Prostate gland (tissue), 2 donors: ENCODE results near the gene KSR2. TPM values are rescaled to one million over a fixed set of nuclear protein-coding genes. Genes with fewer than 3 reads are reported as not detected.
A peak's percentile ranks its signal among the peaks of the same experiment; 100 is the strongest.

ENCODE experiments used
- DNase-seq: peaks from one replicate; pipeline ENCODE4 v3.0.0-alpha.2; 2019; ENCODE audit warnings: low spot score
- H3K27ac ChIP-seq, 2 donors: fragments of 200-600 bp; sonication (generic); 2 replicates each; pipeline ENCODE4 v1.5.1; 2017 to 2019
- H3K27me3 ChIP-seq: fragments of 200-600 bp; sonication (generic); replicated peaks from 2 replicates; pipeline ENCODE4 v1.5.1; 2019; ENCODE audit not compliant: insufficient read depth
- H3K36me3 ChIP-seq, 2 donors: fragments of 200-600 bp; sonication (generic); 1 replicate in 1 of 2; 2 replicates in 1 of 2; pipeline versions ENCODE4 v1.5.1 to v1.8.1; 2017 to 2019
- H3K4me1 ChIP-seq: fragments of 200-600 bp; sonication (generic); replicated peaks from 2 replicates; pipeline ENCODE4 v1.5.1; 2019
- H3K4me3 ChIP-seq, 2 donors: fragments of 200-600 bp; sonication (generic); 2 replicates each; pipeline ENCODE4 v1.5.1; 2017 to 2019
- H3K9me3 ChIP-seq: fragments of 200-600 bp; sonication (generic); 2 replicates; pipeline ENCODE4 v1.5.1; 2017
- POLR2A ChIP-seq: fragments of 450-650 bp; IDR thresholded peaks from one replicate; pipeline ENCODE4 v1.6.1; 2016; ENCODE audit warnings: antibody characterized with exemption, mild to moderate bottlenecking
- POLR2AphosphoS5 ChIP-seq: sonication (generic); formaldehyde crosslinking; IDR thresholded peaks from one replicate; pipeline ENCODE4 v1.6.1; 2017; ENCODE audit warnings: antibody characterized with exemption
- WGBS: methylation state at CpG from one replicate; pipeline ENCODE4 v1.1.5; 2018; 5-methylcytosine and 5-hydroxymethylcytosine counted together
- intact Hi-C: fragments of 100-400 bp; cut with DNase I; formaldehyde crosslinking; loops from one replicate; pipeline ENCODE4 v1.14.2; 2022
- total RNA-seq, 2 donors: library from RNA; depleted of rRNA; stranded (reverse); fragments of >200 nt; gene quantifications; one replicate each; pipeline ENCODE4 v1.1.0, GENCODE V29; 2016
- TF ChIP-seq, protein P1 (sequence below), 4 experiments: fragments of 200-600 bp in 2 of 4; fragments of 450-650 bp in 2 of 4; sonication (generic) in 2 of 4; IDR thresholded peaks; 1 replicate in 3 of 4; 2 replicates in 1 of 4; pipeline ENCODE4 v1.5.1; 2016 to 2019; ENCODE audit warnings: antibody characterized with exemption in 4 of 4, mild to moderate bottlenecking in 2 of 4, moderate library complexity in 2 of 4

Gene KSR2
- total RNA-seq, 2 donors from 2014 or later = 1.0 to 1.7 TPM

DNA sequence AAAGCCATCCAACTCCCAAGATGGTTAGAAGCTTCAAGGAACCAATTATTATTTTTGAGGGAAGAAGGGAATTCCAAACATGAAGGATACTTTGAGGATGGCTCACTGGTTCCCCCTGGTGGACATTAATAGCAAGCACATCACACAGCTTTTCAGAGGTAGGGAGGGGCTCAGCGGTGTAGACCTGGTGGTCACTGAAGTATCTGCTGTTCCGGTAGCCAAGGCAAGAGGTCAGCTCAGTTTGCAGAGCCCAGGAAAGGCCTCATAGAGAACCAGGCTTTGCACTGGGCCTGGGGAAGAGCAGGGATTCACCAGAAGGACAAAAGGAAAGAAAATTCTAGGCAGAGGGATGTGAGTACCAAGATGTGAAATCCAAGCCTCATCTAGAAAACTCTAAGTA, 118.7 kb downstream of the KSR2 start:
- DNase-seq = peak; percentile 20
- no peak overlapping the region for H3K4me3 ChIP-seq
- H3K9me3 ChIP-seq = no peaks in the 10 kb centered on the region
- WGBS = 0% methylated on average over 2 of the region's 2 CpGs
- H3K4me1 ChIP-seq = no peaks in the 10 kb centered on the region
- H3K27ac ChIP-seq = no peak overlapping the region
- no peaks in the 10 kb centered on the region for H3K27me3 ChIP-seq
- no peak for TF ChIP-seq POLR2AphosphoS5
- TF ChIP-seq, protein P1, sequence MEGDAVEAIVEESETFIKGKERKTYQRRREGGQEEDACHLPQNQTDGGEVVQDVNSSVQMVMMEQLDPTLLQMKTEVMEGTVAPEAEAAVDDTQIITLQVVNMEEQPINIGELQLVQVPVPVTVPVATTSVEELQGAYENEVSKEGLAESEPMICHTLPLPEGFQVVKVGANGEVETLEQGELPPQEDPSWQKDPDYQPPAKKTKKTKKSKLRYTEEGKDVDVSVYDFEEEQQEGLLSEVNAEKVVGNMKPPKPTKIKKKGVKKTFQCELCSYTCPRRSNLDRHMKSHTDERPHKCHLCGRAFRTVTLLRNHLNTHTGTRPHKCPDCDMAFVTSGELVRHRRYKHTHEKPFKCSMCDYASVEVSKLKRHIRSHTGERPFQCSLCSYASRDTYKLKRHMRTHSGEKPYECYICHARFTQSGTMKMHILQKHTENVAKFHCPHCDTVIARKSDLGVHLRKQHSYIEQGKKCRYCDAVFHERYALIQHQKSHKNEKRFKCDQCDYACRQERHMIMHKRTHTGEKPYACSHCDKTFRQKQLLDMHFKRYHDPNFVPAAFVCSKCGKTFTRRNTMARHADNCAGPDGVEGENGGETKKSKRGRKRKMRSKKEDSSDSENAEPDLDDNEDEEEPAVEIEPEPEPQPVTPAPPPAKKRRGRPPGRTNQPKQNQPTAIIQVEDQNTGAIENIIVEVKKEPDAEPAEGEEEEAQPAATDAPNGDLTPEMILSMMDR (IDR thresholded peaks at IDR 0.05) = peak; percentile 66 to 84 (median 76)
- intact Hi-C loops = no loop called here
- H3K36me3 ChIP-seq = no peaks in the 10 kb centered on the region

DNA sequence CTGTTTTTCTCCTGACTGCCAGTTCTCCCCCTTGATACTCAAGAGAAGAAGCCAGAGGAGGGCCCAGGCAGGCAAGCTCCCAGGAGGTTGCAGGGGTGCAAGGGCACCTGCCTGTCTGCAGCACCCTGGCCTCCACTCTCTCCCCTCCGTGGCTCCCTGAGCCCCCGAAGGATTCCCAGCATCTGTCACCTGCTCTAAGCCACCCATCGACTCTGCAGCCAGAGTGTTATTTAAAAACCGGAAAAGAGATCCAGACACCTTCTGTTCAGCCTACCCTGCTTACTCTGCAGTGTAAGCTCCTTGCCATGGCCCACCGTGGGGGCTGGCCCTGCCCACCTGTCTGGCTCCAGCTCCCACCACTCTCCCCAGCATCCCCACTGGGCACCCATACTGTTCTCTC, 121.4 kb downstream of the KSR2 start:
- intact Hi-C loops = no loop called here
- Histone ChIP-seq H3K9me3 (no peaks in the 10 kb centered on the region), H3K4me3 (no peak overlapping the region), H3K4me1 (no peaks in the 10 kb centered on the region), H3K36me3 (no peaks in the 10 kb centered on the region), H3K27me3 (no peaks in the 10 kb centered on the region), H3K27ac (no peak overlapping the region)
- TF ChIP-seq POLR2A (no peak), POLR2AphosphoS5 (no peak)
- TF ChIP-seq, protein P1 (IDR thresholded peaks at IDR 0.05) = no peak
- no peak for DNase-seq
- WGBS = 34% methylated on average over 5 of the region's 5 CpGs

DNA sequence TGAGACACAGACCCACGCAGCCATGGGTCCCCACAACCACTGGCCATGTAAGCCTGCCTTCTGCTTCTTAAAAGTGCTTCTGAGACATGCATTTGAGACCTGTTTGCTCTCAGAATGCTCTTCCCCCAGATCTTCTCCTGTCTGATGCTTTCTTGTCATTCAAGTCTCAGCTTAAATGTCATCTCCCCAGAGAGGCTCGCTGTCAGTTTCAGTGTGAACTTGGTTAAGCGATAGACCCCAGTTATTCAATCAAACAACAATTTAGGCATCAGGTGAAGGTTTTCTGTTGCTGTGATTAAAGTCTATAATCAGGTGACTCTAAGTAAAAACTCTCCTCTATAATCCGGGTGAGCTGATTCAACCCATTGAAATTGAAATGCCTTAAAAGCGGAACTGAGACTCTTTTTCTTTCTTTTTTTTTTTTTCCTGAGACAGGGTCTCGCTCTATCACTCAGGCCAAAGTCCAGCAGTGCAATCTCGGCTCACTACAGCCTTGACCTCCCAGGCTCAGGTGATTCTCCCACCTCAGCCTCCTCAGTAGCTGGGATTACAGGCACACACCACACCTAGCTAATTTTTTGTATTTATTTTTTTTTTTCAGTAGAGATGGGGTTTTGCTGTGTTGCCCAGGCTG, 123.4 kb downstream of the KSR2 start:
- Histone ChIP-seq H3K36me3 (no peaks in the 10 kb centered on the region), H3K4me1 (no peaks in the 10 kb centered on the region), H3K27ac (no peak overlapping the region), H3K4me3 (no peak overlapping the region), H3K9me3 (no peaks in the 10 kb centered on the region), H3K27me3 (no peaks in the 10 kb centered on the region)
- intact Hi-C loops = no loop called here
- WGBS = 90% methylated on average over 7 of the region's 7 CpGs
- no peak for TF ChIP-seq POLR2AphosphoS5
- TF ChIP-seq, protein P1 (IDR thresholded peaks at IDR 0.05) = no peak
- TF ChIP-seq POLR2A = no peak
- DNase-seq = no peak

DNA sequence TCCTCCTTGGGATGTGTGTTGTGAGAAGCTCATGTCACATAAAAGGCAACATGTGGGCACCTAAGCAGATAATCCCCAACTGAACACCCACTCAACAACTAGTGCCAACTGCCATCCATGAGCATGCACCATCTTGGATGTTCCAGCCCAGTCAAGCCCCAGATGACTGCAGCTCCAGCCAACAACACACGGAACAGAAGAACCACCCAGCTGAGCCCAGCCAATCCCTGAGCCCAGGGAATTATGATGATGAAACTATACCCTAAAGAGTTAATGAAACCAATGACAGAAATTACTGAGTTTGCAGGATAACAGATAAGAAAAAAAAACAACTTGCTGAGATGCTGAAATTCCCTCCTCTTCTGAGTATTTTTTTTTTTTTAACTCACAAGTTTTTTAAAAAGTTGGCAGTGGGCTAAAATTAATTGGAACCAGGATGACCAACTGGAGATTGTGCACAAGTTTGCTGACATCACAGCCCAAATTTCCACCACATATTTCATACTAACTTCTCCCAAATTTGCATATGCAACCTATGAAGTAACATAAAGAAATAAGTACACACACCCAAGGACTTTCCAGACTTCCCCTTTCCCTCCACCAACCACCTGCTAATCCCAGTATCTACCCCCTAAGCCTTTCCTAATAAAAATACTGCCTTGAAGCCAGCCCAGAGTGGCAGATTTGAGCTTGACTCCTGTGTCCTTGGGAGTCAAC, 124.5 kb downstream of the KSR2 start:
- H3K27me3 ChIP-seq = no peaks in the 10 kb centered on the region
- DNase-seq = no peak
- H3K36me3 ChIP-seq = no peaks in the 10 kb centered on the region
- H3K4me3 ChIP-seq = no peak overlapping the region
- TF ChIP-seq POLR2AphosphoS5 (no peak), POLR2A (no peak)
- TF ChIP-seq, protein P1 (IDR thresholded peaks at IDR 0.05) = no peak
- H3K9me3 ChIP-seq = no peaks in the 10 kb centered on the region
- no peak overlapping the region for H3K27ac ChIP-seq
- no peaks in the 10 kb centered on the region for H3K4me1 ChIP-seq
- intact Hi-C loops = no loop called here
- 88% methylated on average over 1 of the region's 1 CpG for WGBS

DNA sequence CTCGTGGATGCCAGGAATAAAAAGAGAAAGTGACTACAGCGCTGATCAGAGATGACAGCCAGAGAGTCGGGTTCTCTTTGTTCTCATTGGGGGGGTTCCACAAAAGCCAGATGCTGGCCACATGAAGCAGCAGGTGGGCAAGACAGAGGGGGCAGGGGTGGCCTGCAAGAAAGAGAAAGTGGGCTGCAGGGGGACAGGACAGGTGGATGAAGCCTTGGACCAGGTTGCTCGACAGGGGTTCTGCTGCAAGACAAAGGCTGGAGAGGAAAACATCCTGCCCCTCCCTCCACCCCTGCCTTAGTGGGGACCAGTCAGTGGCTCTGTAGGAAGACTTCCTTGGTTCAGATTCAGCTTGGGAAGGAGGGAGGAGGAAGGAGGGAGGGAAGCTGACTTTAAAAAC, 126.2 kb downstream of the KSR2 start:
- TF ChIP-seq, protein P1 (IDR thresholded peaks at IDR 0.05) = no peak
- no peak for TF ChIP-seq POLR2A
- 45% methylated on average over 4 of the region's 4 CpGs for WGBS
- no peaks in the 10 kb centered on the region for H3K36me3 ChIP-seq
- intact Hi-C loops = no loop called here
- H3K4me1 ChIP-seq = no peaks in the 10 kb centered on the region
- no peak overlapping the region for H3K4me3 ChIP-seq
- H3K27ac ChIP-seq = no peak overlapping the region
- H3K27me3 ChIP-seq = no peaks in the 10 kb centered on the region
- DNase-seq = no peak
- H3K9me3 ChIP-seq = no peaks in the 10 kb centered on the region
